ENCODE measurements around the gene CDT1.

Gene CDT1

DNA sequence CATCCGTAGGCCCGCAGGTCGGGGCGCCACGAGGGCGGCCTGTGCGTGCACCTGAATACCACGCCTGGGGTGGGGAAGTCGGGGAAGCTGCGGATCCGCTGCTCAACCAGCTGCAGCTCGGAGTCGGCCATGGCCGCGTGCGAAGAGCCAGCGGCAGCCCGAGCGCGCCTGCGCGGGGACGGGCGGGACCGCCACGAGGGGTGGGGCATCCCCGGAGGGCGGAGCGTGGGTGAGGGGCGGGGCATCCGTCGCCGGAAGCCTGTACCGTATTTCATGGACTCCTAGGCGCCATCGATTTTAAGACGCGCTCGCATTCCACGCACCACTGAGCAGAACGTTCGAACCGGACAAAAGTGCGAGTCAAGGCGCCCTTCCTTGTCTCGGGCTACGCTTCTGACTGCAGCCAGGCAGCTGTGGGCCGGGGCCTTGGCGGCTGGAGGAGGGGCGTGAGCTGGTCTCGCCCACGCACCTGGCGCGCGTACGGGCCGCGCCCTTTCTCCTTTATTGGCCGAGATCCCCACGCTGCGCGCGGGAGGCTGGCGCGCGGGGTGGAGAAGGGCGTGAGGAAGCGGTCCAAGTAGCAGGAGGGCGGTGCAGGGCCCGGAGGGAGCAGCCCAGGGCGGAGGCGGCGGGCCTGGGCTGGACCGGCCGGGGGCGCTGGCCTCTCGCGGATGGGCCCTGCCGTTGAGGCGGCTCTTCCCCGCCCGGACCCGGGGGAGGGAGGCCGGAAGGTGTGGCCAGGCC lies 8.4 kb downstream of the CDT1 start, which contains the start of gene APRT:
Gene APRT (minus strand): TSS at position 160 of the 744 bp plus-strand sequence. CDS start 29 bp downstream, at position 131.
- TF ChIP-seq, protein P1, sequence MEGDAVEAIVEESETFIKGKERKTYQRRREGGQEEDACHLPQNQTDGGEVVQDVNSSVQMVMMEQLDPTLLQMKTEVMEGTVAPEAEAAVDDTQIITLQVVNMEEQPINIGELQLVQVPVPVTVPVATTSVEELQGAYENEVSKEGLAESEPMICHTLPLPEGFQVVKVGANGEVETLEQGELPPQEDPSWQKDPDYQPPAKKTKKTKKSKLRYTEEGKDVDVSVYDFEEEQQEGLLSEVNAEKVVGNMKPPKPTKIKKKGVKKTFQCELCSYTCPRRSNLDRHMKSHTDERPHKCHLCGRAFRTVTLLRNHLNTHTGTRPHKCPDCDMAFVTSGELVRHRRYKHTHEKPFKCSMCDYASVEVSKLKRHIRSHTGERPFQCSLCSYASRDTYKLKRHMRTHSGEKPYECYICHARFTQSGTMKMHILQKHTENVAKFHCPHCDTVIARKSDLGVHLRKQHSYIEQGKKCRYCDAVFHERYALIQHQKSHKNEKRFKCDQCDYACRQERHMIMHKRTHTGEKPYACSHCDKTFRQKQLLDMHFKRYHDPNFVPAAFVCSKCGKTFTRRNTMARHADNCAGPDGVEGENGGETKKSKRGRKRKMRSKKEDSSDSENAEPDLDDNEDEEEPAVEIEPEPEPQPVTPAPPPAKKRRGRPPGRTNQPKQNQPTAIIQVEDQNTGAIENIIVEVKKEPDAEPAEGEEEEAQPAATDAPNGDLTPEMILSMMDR (IDR thresholded peaks at IDR 0.05; ENCODE audit: control extremely low read depth, extremely low read depth, low read depth, missing control alignments): peak; percentile 57
- POLR2A ChIA-PET: interaction anchor here (0.5 to 1.3 kb wide), 3 partner anchors 43 to 381 kb away, joined by 3 to 5 read pairs (median 3); no protein-coding TSS in a partner anchor

DNA sequence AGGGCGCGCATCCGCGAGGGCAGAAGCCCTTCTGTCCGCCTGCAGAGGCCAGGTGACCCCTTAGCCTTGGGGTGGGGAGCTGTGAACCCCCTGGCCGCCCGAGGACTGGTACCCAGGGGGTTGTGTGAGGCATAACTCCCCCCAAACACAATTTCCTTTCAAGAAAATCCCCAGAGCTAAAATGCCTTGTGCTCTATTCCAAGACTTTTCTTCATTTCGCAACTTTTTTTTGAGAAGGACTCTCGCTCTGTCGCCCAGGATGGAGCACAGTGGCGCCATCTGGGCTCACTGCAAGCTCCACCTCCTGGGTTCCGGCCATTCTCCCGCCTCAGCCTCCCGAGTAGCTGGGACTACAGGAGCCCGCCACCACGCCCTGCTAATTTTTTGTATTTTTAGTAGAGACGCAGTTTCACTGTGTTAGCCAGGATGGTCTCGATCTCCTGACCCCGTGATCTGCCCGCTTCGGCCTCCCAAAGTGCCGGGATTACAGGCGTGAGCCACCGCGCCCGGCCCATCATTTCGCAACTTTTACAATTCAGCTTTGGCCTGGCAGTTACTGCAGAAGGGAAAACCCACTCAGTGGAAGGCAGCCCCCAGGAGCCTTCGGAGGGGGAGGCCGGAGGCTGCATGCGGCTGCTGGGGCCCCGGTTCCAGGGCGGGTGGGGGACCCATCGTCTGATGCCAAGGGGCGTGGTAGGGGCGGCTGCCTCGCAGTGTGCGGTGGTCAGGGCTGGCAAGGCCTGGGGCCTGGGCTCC lies 9.1 kb downstream of the CDT1 start:
- ChIA-PET CTCF (interaction anchor here (0.9 to 6.7 kb wide), 7 partner anchors 8 to 355 kb away, joined by 3 to 37 read pairs (median 9); partner anchors contain the start of genes GALNS and TRAPPC2L), POLR2A (interaction anchor here (1.3 kb wide), 1 partner anchor 380 kb away, joined by 3 read pairs; no protein-coding TSS in a partner anchor)
- TF ChIP-seq, protein P1 (IDR thresholded peaks at IDR 0.05; ENCODE audit: control extremely low read depth, extremely low read depth, low read depth, missing control alignments): no peak
- DNase-seq (ENCODE audit: extremely low spot score): no peak

More for the DNA sequence above, 8.4 kb downstream of the CDT1 start, which contains the start of gene APRT:
- CTCF ChIA-PET: interaction anchor here (0.9 to 6.7 kb wide), 8 partner anchors 9 to 356 kb away, joined by 3 to 37 read pairs (median 10); partner anchors contain the start of genes GALNS and TRAPPC2L
- DNase-seq (ENCODE audit: extremely low spot score): peak; percentile 98

DNA sequence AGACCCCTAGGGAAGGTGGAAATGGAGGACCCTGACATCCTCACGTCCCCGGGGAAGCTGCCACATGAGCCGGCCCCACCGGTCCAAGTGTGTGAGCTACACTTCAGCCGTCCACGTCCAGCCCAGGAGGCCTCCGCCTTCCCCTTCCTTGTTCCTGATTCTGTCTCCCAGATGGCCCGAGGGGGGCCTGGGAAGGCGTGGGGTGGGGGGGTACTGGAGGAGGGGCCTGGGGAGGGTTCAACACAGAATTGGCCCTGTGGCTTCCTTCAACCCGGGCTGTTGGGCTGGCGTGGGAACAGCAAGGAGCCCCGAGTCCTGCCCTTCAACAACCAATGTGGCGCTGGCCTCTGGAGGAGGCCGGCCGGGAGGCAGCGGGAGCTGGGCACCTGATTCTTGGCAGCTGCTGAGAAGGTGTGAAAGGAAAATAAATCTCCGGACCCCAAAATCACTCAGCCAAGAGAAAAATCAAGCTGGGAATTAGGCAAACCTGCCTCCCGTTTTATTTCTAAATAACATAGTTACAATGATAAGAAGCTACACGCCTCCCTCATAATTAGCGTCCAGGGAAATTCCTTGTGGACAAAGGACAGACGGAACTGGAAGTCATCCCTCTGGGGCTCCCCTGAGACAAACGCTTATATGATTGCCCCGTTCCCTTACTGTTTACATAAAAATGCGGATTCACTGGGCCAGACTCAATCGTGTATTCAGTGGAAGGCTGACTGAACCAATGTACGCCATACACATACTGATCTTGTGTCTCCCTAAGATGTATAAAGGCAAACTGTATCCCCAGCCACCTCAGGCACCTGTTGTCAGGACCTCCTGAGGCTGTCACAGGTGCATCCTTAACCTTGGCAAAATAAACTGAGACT lies 9.9 kb downstream of the CDT1 start:
- DNase-seq (ENCODE audit: extremely low spot score): no peak
- POLR2A ChIA-PET: no interaction called here
- TF ChIP-seq, protein P1 (IDR thresholded peaks at IDR 0.05; ENCODE audit: control extremely low read depth, extremely low read depth, low read depth, missing control alignments): no peak
- CTCF ChIA-PET: interaction anchor here (0.8 to 6.7 kb wide), 6 partner anchors 14 to 354 kb away, joined by 3 to 37 read pairs (median 10); partner anchors contain the start of genes GALNS and TRAPPC2L

DNA sequence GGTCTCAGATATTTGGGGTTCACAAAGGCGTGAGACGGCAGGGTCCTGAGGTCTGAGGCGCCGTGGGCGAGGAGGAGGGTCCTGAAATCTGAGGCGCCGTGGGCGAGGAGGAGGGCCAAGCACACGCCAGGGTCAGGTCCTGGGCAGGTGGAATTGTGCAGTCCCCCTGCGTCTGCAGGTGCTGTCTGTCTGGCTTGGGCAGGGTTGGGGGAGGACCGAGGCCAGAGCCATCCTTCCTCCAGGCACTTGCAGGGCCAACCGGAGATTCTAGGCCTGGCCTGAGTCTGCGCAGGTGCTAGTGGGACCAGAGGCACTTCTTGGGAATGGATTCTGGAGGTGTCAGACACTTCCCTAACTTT lies 10.5 kb downstream of the CDT1 start:
- CTCF ChIA-PET: interaction anchor here (0.8 to 6.7 kb wide), 2 partner anchors 43 to 353 kb away, joined by 5 to 37 read pairs; partner anchors contain the start of genes GALNS and TRAPPC2L
- POLR2A ChIA-PET: no interaction called here
- DNase-seq (ENCODE audit: extremely low spot score): no peak
- TF ChIP-seq, protein P1 (IDR thresholded peaks at IDR 0.05; ENCODE audit: control extremely low read depth, extremely low read depth, low read depth, missing control alignments): no peak

DNA sequence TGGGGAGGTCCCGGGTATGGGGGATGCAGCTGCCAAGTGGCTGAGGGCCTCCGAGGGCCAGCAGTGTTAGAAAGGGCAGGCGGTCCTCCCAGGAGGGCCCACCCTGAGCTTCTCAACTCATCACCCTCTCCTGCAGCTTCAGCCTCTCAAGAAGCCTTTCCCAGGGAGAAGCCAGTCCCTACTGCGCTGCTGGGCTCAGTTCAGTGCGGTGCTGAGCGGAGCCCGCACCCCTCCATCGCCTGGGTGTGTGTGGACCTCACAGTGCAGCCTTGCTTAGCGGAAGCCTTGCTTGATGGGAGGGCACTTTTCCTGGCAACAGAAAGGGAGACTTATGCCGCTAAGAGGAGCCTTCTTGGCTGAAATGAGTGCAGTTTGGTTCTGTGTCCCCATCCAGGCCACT lies 11.6 kb downstream of the CDT1 start:
- CTCF ChIA-PET: interaction anchor here (0.9 to 6.7 kb wide), 7 partner anchors 40 to 398 kb away, joined by 3 to 37 read pairs (median 4); partner anchors contain the start of genes GALNS and TRAPPC2L
- DNase-seq (ENCODE audit: extremely low spot score): no peak
- TF ChIP-seq, protein P1 (IDR thresholded peaks at IDR 0.05; ENCODE audit: control extremely low read depth, extremely low read depth, low read depth, missing control alignments): no peak
- POLR2A ChIA-PET: no interaction called here

Measured in GM10248 (cell line).